SH-SY5Y (cell line): ENCODE results near the gene CADM3.

Experiments
- GATA2 ChIP-seq: IDR thresholded peaks from 2 replicates; pipeline ENCODE4 v1.6.1; 2011; ENCODE audit warnings: mild to moderate bottlenecking, low read depth, low read length
- GATA3 ChIP-seq: IDR thresholded peaks from 2 replicates; pipeline ENCODE4 v1.6.1; 2011; ENCODE audit warnings: low read depth, mild to moderate bottlenecking, low read length, moderate library complexity

The CADM3 gene

GRCh38 chr1:159207774-159208173 lies 36.4 kb downstream of the CADM3 start:
- no peak for TF ChIP-seq GATA2

GRCh38 chr1:159208175-159208825 lies 36.9 kb downstream of the CADM3 start:
- TF ChIP-seq GATA3 (no peak), GATA2 (no peak)

GRCh38 chr1:159209061-159209460 lies 37.6 kb downstream of the CADM3 start:
- TF ChIP-seq GATA2 = no peak
- TF ChIP-seq GATA3 = no peak

- TF ChIP-seq GATA3 (no peak), GATA2 (no peak)
These were observed 40.1 kb downstream of the CADM3 start for GRCh38 chr1:159211331-159212136.

- TF ChIP-seq GATA2 (no peak), GATA3 (no peak)
These were observed 41.2 kb downstream of the CADM3 start for GRCh38 chr1:159212596-159212995.

- TF ChIP-seq GATA2 (no peak), GATA3 (no peak)
These were observed 42.8 kb downstream of the CADM3 start for GRCh38 chr1:159214149-159214760.

- TF ChIP-seq GATA2 = no peak
These were observed 47.5 kb downstream of the CADM3 start for GRCh38 chr1:159218649-159219636.

- TF ChIP-seq GATA2 (no peak), GATA3 (no peak)
These were observed 50.9 kb downstream of the CADM3 start for GRCh38 chr1:159222075-159222865.

- TF ChIP-seq GATA3 (no peak), GATA2 (no peak)
These were observed 51.6 kb downstream of the CADM3 start for GRCh38 chr1:159223004-159223403.

GRCh38 chr1:159228554-159228953 lies 57.1 kb downstream of the CADM3 start:
- TF ChIP-seq GATA3 = peak; percentile 94
- peak; percentile 89 for TF ChIP-seq GATA2

- TF ChIP-seq GATA3 (no peak), GATA2 (no peak)
These were observed 58.0 kb downstream of the CADM3 start for GRCh38 chr1:159229260-159229885.

GRCh38 chr1:159229896-159230295 lies 58.5 kb downstream of the CADM3 start:
- TF ChIP-seq GATA3 (no peak), GATA2 (peak; percentile 13; the same call in 1 of the 2 replicates)
